ENCODE results near the gene TWNK.

- TF ChIP-seq CTCF (IDR thresholded peaks at IDR 0.05 in 8 of 11, conservative IDR thresholded peaks at IDR 0.05 in 3 of 11) (no peak), POLR2A (IDR thresholded peaks at IDR 0.05) (no peak)
These were observed 41.6 kb upstream of the TWNK start for GRCh38 chr10:100945754-100946153.
